Activated CD8-positive, alpha-beta memory T cell treated with anti-CD3 and anti-CD28 coated beads, Interleukin-2, amount 50 U/mL, for 24 hours (primary cell): ENCODE data around the gene LGALS3BP.

Source experiments
- DNase-seq: peaks from one replicate; pipeline ENCODE4 v3.0.0-alpha.2; 2020; ENCODE audit errors: extremely low read depth

The LGALS3BP gene

DNA sequence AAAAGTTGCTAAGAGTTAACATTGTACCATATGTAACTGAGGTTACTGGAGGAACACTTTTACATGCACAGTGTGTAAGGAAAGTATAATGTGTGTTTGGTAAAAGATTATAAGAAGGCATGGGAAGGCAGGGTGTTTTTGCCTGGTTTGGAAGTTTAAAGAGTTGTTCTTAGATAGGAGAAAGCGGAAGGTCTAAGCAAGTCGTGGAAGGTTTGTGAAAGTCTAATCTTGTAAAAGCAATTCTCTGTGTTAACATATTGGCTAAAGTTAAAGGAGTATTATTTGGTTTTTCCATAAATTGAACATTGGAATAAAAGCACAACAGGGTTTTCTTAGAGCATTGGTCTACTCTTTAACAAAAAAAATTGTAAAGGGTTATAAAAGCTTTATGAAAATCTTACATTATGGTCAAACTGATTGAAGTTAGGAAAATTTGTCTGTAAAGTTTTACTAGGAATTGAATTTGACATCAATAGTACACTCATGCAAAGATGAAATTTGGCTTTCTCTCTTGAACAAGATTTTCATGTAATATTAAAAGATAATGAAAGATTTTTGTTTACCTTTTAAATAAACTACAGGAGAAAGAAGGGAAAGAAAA lies 34.5 kb upstream of the LGALS3BP start:
- no peak for DNase-seq

DNA sequence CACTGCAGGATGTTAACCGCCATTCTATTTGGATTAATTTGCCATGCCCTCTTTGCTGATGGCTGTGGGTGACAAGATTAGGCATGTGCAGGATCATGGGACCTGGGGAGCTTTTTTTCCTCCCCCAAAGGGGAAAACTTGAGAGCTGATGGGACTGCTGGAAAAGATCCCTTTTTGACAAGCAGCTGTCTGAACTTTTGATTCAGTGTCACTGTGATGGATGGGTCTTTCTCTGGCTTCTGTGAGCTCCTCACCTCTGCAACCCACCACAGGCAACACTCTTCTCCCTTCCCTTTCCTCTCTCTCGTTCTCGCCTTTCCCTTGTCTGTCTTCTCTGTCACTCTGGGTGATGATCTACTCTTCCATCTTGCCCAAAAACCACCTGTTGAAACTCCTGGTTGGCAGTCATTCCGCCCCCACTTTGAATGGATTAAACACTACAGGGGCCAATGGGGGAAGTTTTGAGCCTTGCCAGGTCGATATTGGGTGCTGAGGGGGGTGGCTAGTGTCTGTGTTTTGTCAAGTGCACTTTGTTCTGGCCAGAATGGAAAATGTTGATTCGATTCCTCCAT lies 32.9 kb upstream of the LGALS3BP start:
- DNase-seq: no peak

DNA sequence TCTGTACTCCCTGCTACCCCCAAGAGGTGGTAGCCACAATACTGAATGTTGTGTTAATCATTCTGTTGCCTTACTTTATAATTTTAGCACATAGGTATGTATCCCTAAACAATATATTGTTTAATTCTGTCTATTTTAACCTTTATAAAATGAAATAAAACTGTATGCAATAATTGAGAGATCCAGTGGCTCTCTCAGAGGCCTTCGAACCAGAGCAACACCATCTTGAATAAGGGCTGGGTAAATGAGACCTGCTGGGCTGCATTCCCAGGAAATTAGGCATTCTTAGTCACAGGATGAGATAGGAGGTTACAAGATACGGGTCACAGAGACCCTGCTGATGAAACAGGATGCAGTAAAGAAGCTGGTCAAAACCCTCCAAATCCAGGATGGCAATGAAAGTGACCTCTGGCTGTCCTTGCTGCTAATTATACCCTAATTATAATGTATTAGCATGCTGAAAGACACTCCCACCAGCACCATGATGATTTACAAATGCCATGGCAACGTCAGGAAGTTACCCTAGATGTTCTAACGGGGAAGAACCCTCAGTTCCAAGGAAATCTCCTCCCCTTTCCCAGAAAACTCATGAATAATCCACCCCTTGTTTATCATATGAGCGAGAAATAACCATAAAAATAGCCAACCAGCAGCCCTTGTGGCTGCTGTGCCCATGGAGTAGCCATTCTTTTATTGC lies 31.9 kb upstream of the LGALS3BP start:
- DNase-seq: no peak

DNA sequence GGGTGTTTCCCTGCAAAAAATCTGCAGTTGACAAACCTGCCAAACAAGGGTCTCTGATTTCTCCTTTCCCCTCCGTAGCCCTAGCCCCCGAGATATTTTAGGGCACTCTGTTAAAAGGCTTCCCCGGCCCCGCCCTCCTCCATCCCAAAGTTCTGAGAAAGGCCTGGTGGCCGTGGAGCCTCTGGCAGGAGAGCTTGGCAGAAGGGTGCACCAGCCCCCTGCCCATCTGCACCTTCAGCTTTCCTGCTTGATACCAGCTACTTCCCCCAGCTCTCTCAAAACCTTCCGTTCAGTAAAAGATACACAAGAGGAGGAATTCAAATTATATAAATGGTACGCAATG lies 30.6 kb upstream of the LGALS3BP start:
- DNase-seq: no peak

DNA sequence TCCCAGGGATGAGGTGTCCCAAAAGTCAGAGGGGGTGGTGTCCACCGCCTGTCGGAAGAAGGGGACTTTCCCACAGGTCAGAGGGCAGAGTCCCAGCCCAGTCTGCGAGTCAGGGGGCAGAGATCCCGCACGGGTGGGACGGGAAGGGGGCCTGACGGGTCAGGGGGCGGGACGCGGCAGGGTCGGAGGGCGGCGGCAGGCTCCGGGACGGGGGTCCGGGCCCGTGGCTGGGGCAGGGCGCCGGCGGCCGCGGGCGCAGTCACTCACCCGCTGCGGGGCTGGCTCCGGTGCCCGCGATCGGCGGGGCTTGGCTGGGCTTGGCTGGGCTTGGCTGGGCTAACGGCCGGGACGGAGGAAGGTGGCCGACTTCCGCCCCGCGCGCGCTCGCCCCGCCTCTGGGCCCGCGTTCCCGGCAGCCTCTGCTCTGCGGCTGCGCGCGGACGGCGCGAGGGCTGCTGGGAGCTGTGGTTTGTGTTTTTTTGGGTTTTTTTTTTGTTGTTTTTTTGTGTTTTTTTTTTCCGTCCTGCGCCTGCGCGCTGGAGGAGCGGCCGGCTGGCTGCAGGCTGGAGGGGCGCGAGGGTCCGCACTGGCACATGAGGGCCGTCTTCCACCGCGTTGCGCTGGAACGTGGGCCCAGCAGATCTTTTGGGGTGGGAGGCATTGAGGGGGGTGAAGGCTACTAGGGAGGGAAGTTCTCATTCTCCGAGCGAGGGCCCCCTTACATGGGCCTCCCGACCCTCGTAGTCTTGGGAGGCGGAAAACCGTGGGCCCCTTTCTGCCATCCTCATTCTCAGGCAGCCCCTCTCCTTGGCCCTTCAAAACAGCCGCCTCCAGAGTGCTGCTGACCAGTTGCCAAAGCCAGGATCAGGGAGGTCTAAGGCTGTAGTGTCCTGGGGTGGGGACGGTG lies 29.9 kb upstream of the LGALS3BP start, which contains the start of gene CANT1:
CANT1 (minus strand) TSS at position 368 of the 907 bp plus-strand sequence. CDS start 12,142 bp downstream, outside the sequence.
- DNase-seq: peak; percentile 48

DNA sequence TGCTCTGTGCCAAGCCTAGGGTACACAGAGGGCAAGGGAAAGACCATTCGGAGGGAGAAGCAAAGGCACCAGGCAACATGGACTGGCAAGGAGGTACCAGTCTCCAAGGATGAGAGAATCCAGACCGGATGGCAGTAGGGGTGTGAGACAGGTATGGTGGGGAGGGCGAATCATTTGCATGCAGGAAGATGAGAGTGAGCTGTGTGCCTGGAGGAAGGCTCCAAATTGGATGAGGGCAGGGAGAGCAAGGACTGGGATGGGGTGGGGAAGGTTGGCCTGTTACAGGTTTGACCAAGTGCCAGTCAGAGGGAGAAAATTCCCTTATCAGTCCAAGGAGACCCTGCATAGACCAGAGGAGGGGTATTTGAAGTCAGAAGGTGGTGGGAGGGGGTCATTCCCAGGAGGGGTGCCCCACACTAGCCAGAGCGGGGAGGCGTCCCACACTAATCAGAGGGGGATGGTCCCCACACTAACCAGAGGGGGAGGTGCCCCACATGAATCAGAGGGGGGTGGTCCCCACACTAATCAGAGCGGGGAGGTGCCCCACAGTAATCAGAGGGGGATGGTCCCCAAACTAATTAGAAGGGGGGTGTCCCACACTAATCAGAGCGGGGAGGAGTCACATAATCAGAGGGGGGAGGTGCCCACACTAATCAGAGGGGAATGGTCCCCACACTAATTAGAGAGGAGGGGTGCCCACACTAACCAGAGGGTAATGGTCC lies 29.1 kb upstream of the LGALS3BP start:
- no peak for DNase-seq

DNA sequence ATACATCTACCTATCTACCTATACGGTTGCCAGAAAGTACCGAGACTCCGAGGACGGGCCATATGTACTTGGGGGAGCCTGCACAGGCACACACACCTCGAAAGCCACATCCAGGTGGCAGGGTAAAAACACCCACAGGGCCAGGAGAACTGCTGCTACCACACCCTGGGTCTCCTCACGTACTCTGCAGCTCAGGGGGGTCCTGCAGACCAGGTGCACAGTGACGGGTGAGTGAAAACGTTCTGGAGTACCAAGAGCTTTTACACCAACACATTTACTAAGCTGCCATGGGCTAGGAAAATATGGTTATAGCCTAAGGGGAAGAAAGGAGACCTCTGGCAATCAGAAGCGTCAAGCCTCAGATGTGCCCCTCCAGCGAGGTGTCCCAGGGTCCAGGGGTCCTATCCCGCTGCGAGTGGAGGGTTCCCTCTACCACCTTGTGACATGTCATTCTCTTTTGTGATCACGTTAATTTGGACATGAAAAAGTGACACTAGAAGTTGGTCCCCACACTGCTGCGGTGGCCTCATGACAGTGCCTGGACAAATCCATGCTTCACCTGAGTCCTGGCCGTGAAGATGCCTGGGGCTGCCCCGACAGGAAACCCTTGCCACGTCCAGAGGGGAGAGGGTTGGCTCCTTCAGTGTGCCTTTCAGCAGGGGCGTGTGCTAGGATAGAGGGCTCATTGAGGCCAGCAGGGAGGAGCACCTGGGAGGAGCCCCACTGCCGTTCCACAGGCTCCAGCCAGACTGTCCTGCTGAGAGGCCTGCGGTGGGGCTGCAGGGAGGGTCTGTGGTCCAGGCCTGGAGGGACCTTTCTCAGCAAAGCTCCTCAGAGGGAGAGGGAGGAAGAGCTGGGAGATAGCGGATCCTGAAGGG lies 28.0 kb upstream of the LGALS3BP start:
- DNase-seq: no peak

DNA sequence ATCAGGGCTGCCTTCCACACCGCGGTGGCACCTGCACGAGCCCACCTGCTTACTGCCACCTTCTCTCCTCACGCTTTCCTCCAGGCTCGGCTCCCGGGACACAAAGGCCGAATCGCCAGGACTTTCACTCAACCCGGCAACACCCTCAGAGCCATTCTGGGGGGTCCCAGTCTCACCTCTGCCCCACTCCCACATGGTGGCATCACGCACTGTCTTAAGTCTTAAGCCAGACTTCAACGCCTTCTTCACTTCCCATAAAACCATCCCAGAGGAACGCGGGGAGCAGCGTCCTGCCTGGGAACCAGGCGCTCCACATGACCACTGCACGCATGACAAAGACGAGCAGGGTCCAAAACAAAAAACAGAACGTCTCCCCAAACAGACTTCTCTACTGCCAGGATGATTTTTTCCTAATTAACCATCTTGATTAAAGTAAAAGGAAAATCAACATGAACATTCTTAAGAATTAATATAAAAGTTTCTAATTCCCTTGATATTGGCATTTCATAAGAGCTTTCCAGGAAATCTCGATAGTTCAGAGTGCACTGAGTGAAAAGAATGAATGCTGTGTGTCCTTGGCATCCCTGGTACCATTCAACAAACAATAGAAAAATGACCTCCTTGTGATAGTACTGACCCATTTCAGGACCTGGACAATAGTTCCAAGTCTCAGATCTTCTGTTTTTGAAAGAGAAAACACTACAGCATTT lies 27.2 kb upstream of the LGALS3BP start:
- DNase-seq: no peak

DNA sequence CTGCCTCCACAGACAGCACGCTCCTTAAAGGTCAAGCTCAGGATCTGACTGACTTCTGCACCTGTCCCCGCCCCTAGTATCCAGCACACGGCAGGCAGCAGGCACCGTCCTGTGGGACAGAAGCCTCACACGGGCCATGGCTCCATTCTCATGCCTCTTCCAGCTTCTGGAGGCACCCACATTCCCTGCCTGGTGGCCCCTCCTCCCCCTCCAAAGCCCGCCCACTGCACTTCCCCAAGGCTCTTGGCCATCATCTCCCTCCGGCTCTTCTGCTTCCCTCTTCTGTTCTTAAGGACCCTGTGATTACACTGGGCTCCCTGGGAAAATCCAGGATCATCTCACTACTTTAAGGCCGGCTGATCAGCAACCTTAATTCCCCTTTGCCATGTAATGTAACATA lies 26.3 kb upstream of the LGALS3BP start:
- no peak for DNase-seq

DNA sequence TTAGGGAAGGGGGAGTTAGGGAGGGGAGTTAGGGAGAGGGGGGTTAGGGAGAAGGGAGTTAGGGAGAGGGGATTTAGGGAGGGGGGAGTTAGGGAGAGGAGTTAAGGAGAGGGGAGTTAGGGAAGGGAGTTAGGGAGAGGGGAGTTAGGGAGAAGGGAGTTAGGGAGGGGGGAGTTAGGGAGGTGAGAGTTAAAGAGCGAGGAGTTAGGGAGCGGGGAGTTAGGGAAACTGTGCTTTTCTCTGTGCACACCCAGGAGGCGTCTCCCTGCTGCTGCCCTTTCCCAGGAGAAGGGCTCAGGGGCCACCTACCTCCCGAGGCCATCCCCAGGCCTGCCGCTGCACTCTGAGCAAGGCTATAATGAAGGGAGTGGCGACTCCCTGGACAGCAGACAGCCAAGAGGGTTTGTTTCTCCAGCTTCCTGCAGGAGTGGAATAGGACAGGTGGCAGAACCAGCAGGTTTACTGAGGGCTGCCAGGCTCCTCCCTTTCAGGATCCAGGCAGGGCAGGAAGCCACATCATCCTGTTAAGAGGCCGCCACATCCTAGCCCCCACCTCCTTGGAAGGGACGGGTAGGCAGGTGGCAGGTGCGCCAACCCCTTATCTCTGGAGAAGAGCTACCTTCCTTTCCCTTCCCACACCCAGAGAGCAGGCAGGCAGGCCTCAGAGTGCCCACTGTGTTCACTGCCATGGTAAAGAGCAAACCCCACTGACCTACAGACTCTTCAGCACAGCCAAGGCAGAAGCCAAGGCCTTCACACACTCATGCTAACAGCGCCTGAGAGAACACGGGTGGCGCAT lies 25.5 kb upstream of the LGALS3BP start:
- no peak for DNase-seq

DNA sequence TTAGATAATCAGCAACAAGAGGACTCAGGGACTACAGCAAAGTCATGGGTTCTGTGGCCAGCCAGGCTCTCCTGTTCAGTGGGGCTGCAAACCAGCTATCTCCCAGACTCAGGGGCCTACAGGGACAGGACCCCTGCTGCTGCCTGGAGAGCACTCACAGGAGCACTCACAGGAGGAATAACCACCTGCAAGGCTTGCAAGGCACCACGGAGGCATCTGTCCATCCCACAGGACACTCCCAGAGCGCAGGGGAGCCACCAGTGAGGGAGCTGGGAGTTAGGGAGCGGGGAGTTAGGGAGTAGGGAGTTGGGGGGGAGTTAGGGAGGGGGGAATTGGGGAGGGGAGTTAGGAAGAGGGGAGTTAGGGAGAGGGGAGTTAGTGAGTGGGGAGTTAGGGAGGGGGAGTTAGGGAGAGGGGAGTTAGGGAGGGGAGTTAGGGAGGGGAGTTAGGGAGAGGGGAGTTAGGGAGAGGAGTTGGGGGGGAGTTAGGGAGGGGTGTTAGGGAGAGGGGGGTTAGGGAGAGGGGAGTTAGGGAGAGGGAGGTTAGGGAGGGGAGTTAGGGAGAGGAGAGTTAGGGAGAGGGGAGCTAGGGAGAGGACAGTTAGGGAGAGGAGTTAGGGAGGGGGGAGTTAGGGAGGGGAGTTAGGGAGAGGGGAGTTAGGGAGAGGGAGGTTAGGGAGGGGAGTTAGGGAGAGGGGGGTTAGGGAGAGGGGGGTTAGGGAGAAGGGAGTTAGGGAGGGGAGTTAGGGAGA lies 24.1 kb upstream of the LGALS3BP start:
- no peak for DNase-seq

DNA sequence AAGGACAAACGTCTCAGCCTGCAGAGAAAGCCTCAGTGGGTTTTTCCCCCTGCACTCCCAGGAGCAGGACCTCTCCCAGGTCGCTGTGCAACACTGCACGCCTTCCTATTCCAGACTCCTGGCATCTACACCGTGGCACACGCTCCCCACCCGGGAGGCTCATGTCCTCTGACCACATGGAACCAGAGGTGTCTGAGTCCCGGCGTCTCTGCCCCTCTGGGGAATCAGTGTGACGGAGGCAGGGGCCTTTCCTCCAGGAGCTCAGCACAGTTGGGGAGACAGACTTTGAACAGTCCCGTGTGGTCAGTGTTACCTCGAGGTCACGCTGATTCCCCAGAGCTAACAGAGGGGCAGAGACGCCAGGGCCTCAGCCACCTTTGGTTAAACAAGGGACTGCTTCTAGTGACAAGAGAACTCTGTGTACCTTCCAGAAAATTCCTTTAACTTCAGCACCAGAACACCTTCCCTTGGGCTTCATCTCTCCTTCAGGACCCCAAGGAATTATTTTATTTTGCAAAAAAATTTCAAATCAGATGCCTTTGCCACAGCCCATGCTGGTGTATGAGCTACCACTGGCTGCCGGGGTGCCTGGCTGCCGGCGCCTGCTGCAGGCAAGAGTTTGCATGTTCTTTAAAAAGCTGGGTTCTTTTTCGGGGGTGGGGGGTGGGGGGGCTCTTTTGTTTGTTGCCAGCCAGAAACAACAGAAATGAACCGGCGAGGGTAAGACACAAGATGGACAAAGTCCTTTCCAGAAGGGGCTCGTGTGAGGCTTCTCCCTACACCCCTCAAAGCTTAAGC lies 23.3 kb upstream of the LGALS3BP start:
- DNase-seq: no peak

DNA sequence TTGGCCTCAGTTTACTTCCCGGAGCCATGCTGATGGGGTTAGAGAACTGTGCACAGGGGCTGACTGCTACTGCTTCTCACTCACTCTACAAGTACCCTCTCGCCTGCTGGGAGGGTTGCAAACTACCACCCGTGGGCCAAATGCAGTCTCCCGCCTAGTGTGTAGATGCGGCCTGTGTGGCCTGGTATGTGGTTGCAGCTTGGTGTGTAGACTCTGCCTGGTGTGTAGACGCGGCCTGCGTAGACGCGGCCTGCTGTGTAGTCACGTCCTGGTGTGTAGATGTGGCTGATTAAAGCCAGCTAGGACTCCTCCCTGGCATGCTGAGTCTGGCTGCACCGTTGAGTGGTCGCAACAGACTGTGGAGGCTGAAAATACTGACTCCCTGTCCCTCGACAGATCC lies 22.6 kb upstream of the LGALS3BP start:
- DNase-seq: no peak

DNA sequence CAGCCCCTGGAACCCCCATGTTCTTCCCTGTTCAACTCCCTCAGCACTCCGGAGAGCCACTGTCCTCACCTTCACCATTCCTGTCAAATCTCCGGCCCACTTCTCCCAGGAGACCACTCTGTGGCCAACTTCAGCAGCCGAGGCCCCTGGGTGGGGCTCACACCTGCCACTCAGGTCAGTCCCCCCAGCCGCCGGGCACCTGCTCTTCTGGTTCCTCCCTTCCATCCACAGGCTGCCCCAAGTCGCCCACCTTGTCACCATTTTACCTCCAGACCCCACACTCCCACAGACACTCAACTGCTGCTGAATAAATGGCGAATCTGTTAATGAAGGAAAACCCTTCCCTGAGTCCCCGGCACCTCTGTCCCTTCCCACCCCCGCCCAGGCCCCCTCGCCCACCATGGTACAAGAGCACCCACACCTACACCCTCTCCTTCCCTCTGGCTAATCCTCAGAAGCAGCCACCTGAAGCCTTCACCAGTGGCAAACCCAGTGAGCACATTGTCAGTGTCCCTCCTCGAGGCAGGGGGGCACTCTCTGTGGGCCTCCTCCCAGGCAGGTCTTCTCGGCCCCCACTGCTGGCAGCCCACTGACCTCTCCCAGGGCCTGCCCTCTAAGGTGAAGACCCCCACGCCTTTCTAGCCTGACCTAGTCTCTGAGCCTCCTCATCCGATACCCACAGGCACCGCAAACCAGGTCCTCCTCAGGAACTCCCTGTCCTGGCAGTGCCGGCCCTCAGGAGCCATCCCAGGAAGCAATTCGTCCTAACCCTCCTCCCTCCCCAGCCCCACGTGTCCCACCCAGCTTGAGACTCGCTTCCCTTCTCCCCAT lies 21.7 kb upstream of the LGALS3BP start:
- DNase-seq: no peak

DNA sequence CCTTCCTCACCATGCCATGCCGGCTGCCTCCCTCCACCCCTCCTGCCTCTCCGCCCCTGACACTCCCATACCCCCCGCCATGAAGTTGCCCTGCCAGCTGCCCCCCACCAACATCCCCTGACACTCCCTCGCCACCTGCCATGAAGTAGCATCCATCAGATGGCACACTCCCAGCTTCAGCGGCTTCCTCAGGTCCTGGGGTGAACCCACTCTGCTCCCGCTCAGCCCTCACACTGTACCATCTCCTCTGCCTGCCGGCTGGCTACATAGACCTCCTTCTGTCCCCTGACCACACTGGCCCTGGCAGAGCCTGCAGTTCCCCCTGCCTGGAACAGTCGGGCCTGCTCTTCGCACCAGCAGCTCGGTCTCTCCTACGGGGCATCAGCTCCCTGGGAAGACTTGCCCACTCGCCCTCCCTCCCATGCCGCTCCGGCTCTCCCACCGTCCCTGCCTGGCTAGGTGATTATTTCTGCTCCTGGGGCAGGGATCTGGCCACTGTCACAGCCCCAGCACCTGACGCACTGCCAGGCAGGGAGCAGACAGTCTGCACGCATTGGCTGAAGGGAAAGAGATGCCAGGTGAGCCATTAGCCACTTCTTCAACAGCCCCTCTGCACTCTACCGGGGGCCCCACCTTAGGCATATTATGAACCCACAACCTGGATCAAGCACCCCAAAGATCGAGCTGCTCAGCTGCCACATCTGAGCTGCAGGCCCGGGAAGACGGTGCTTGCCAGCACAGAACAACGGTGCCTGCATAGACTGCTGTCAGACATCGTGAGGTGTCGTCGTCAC lies 20.9 kb upstream of the LGALS3BP start:
- DNase-seq: no peak

DNA sequence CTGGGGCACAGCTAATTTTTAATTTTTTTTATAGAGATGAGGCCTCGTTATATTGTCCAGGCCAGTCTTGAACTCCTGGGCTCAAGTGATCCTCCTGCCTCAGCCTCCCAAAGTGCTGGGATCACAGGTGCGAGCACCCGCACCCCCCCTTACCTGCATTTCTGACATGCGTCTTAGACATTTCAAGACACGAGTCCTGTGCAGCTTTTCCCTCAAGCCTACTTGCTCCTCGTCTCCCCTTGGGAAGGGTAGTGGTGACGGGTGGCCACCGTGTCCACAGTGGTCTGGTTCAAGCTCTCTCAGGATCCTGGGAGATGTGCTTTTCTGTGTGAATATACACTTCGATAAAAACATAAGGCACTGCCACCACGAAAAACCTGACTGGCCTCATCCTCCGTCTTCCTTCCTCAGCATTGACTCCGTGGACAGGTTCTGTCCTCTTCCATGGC lies 20.2 kb upstream of the LGALS3BP start:
- DNase-seq: no peak
